SK-N-SH treated with all-trans-retinoic acid at 6 μM for 48 hours (cell line): ENCODE data around the gene TBCD.

Experiments used
- ATAC-seq: fragments of 200-7000 bp; cut with Tn5 transposase; 3 replicates; pipeline ENCODE4 v1.9.1; 2020; ENCODE audit warnings: mild to moderate bottlenecking, moderate library complexity
- ARNTL ChIP-seq: fragments of 450-650 bp; formaldehyde crosslinking; IDR thresholded peaks from 2 replicates; pipeline ENCODE4 v1.5.0; 2020; ENCODE audit warnings: low read depth, mild to moderate bottlenecking, moderate library complexity, borderline replicate concordance
- BACH2 ChIP-seq: fragments of 250-450 bp; sonication (Bioruptor Pico); IDR thresholded peaks from 2 replicates; pipeline ENCODE4 v1.9.0; 2021; ENCODE audit warnings: mild to moderate bottlenecking, borderline replicate concordance
- CREB5 ChIP-seq: fragments of 250-450 bp; sonication (Bioruptor Pico); IDR thresholded peaks from 2 replicates; pipeline ENCODE4 v1.5.1; 2020; ENCODE audit warnings: low read depth, mild to moderate bottlenecking, moderate library complexity
- CSDC2 ChIP-seq: fragments of 250-450 bp; sonication (Bioruptor Pico); IDR thresholded peaks from 2 replicates; pipeline ENCODE4 v1.5.0; 2020; ENCODE audit warnings: mild to moderate bottlenecking, moderate library complexity
- CSRNP3 ChIP-seq: fragments of 250-450 bp; sonication (Bioruptor Pico); IDR thresholded peaks from 2 replicates; pipeline ENCODE4 v1.5.1; 2021; ENCODE audit warnings: mild to moderate bottlenecking, moderate library complexity
- ESRRG ChIP-seq: fragments of 250-450 bp; sonication (Bioruptor Pico); IDR thresholded peaks from 2 replicates; pipeline ENCODE4 v1.6.1; 2021; ENCODE audit warnings: mild to moderate bottlenecking
- GLIS3 ChIP-seq: fragments of 250-450 bp; sonication (Bioruptor Pico); IDR thresholded peaks from 2 replicates; pipeline ENCODE4 v1.5.0; 2020; ENCODE audit warnings: mild to moderate bottlenecking, moderate library complexity
- PATZ1 ChIP-seq: fragments of 250-450 bp; sonication (Bioruptor Pico); IDR thresholded peaks from 2 replicates; pipeline ENCODE4 v1.8.0; 2020; ENCODE audit warnings: mild to moderate bottlenecking, moderate library complexity, borderline replicate concordance
- POU6F1 ChIP-seq: fragments of 250-450 bp; sonication (Bioruptor Pico); IDR thresholded peaks from 2 replicates; pipeline ENCODE4 v1.8.0; 2021; ENCODE audit warnings: low read depth, mild to moderate bottlenecking, moderate library complexity, borderline replicate concordance
- PPARA ChIP-seq: fragments of 250-450 bp; sonication (Bioruptor Pico); IDR thresholded peaks from 2 replicates; pipeline ENCODE4 v1.5.0; 2020; ENCODE audit warnings: mild to moderate bottlenecking, borderline replicate concordance
- RARB ChIP-seq: fragments of 250-450 bp; sonication (Bioruptor Pico); IDR thresholded peaks from 2 replicates; pipeline ENCODE4 v1.8.0; 2021; ENCODE audit warnings: mild to moderate bottlenecking, moderate library complexity
- SNAI2 ChIP-seq: fragments of 250-450 bp; sonication (Bioruptor Pico); IDR thresholded peaks from 2 replicates; pipeline ENCODE4 v1.5.0; 2020; ENCODE audit warnings: mild to moderate bottlenecking, moderate library complexity
- TCF4 ChIP-seq: fragments of 250-450 bp; sonication (Bioruptor Pico); IDR thresholded peaks from 2 replicates; pipeline ENCODE4 v1.8.0; 2021; ENCODE audit warnings: mild to moderate bottlenecking, moderate library complexity, borderline replicate concordance
- TOX ChIP-seq: fragments of 250-450 bp; sonication (Bioruptor Pico); IDR thresholded peaks from 2 replicates; pipeline ENCODE4 v1.8.0; 2021; ENCODE audit warnings: mild to moderate bottlenecking, moderate library complexity, borderline replicate concordance
- TSHZ2 ChIP-seq: fragments of 250-450 bp; sonication (Bioruptor Pico); IDR thresholded peaks from 2 replicates; pipeline ENCODE4 v1.5.0; 2020; ENCODE audit warnings: mild to moderate bottlenecking, moderate library complexity
- ZC3H10 ChIP-seq: fragments of 250-450 bp; sonication (Bioruptor Pico); IDR thresholded peaks from 2 replicates; pipeline ENCODE4 v1.5.1; 2021; ENCODE audit warnings: mild to moderate bottlenecking, moderate library complexity
- ZFP3 ChIP-seq: fragments of 250-450 bp; sonication (Bioruptor Pico); IDR thresholded peaks from 2 replicates; pipeline ENCODE4 v1.5.0; 2020; ENCODE audit warnings: mild to moderate bottlenecking, moderate library complexity
- ZNF565 ChIP-seq: fragments of 450-650 bp; formaldehyde crosslinking; conservative IDR thresholded peaks from 2 replicates; pipeline ENCODE4 v1.5.0; 2020; ENCODE audit warnings: low read depth, mild to moderate bottlenecking, moderate library complexity
- ZNF70 ChIP-seq: fragments of 450-650 bp; formaldehyde crosslinking; IDR thresholded peaks from 2 replicates; pipeline ENCODE4 v1.5.0; 2020; ENCODE audit warnings: mild to moderate bottlenecking, moderate library complexity

The TBCD gene

GRCh38 chr17:82957961-82958561 is 206.2 kb downstream of the TBCD start:
- TF ChIP-seq TSHZ2 (CRISPR knock-in tag) (no peak), PATZ1 (no peak)
- ATAC-seq, result peak; percentile 8; the same call in 2 of the 3 replicates

- ATAC-seq, result no peak
- TF ChIP-seq ZFP3 (CRISPR knock-in tag) (no peak), SNAI2 (CRISPR knock-in tag) (no peak), PATZ1 (no peak), CREB5 (no peak), ZC3H10 (no peak), BACH2 (no peak), TOX (CRISPR knock-in tag) (no peak), TCF4 (CRISPR knock-in tag) (no peak)
- TF ChIP-seq, all 23 proteins: peak for 0
These were observed 207.5 kb downstream of the TBCD start for GRCh38 chr17:82959242-82959930.

- no peak for ATAC-seq
- TF ChIP-seq CREB5 (no peak), ZNF70 (CRISPR knock-in tag) (no peak), ESRRG (CRISPR knock-in tag) (no peak), ZNF565 (CRISPR knock-in tag) (no peak), BACH2 (no peak), CSDC2 (CRISPR knock-in tag) (no peak), CSRNP3 (CRISPR knock-in tag) (no peak), ZC3H10 (no peak)
These were observed 208.1 kb downstream of the TBCD start for GRCh38 chr17:82959990-82960418.

GRCh38 chr17:82960419-82961271 is 208.8 kb downstream of the TBCD start:
- no peak for ATAC-seq
- TF ChIP-seq BACH2, result no peak
- TF ChIP-seq TOX (CRISPR knock-in tag), result no peak
- TF ChIP-seq ARNTL (CRISPR knock-in tag), result no peak
- TF ChIP-seq GLIS3 (CRISPR knock-in tag), result no peak
- TF ChIP-seq RARB (CRISPR knock-in tag), result no peak
- TF ChIP-seq PPARA, result no peak
- no peak for TF ChIP-seq POU6F1
